A549 (cell line): ENCODE data around the gene ZNF132. TPM values are rescaled to one million over a fixed set of nuclear protein-coding genes. Genes with fewer than 3 reads are reported as not detected.

Source experiments
- ATAC-seq, 2 experiments: fragments of 200-7000 bp in 1 of 2; fragments of >200 bp in 1 of 2; cut with Nextera tagmentation in 1 of 2; cut with Tn5 transposase in 1 of 2; 3 replicates each; pipeline versions ENCODE4 v1.8.0 to v1.9.1; 2018 to 2020; ENCODE audit warnings: mild to moderate bottlenecking in 1 of 2, moderate library complexity in 1 of 2
- CTCF ChIA-PET: fragments of 300-600 bp; sonication (Branson Sonifier 250); formaldehyde crosslinking; extraction: SDS; loops from one replicate; lab custom pipeline; 2021; ENCODE audit warnings: antibody characterized with exemption, inconsistent platforms; lab: Yijun Ruan, JAX
- POLR2A ChIA-PET: fragments of 350-600 bp; formaldehyde crosslinking; extraction: SDS; loops from one replicate; lab custom pipeline; 2021; ENCODE audit warnings: antibody characterized with exemption, inconsistent platforms; lab: Yijun Ruan, JAX
- DNase-seq, 2 experiments: peaks; one replicate each; pipeline versions ENCODE4 v3.0.0 to v3.0.0-alpha.2; 2011 to 2016; ENCODE audit warnings: low read depth in 1 of 2, low spot score in 1 of 2
- FAIRE-seq: peaks from 2 replicates; lab custom pipeline; 2011; peaks lifted over from hg19 to GRCh38; lab: Jason Lieb, UNC
- H3K27ac ChIP-seq, 2 experiments: fragments of >200 bp; sonication (Bioruptor Twin); formaldehyde crosslinking; 3 replicates each; pipeline ENCODE4 v1.5.1; 2016 to 2017
- H3K4me1 ChIP-seq: fragments of >200 bp; sonication (Bioruptor Twin); formaldehyde crosslinking; 3 replicates; pipeline ENCODE4 v1.6.1; 2016
- H3K4me2 ChIP-seq: fragments of >200 bp; sonication (Bioruptor Twin); formaldehyde crosslinking; 3 replicates; pipeline ENCODE4 v1.6.1; 2016
- H3K4me3 ChIP-seq: fragments of >200 bp; sonication (Bioruptor Twin); formaldehyde crosslinking; 3 replicates; pipeline ENCODE4 v1.5.1; 2016
- H3K9me3 ChIP-seq: fragments of >200 bp; sonication (Bioruptor Twin); formaldehyde crosslinking; 3 replicates; pipeline ENCODE4 v1.6.1; 2016
- BHLHE40 ChIP-seq: IDR thresholded peaks from 2 replicates; pipeline ENCODE4 v1.6.1; 2012; ENCODE audit warnings: low read depth, low read length, inconsistent platforms
- CBX2 ChIP-seq: fragments of 200-600 bp; sonication (generic); IDR thresholded peaks from 2 replicates; pipeline ENCODE4 v1.6.1; 2016; ENCODE audit warnings: low read depth, mild to moderate bottlenecking, borderline replicate concordance
- CBX8 ChIP-seq: fragments of 200-600 bp; sonication (generic); IDR thresholded peaks from 2 replicates; pipeline ENCODE4 v1.6.1; 2016
- CHD2 ChIP-seq: fragments of 150-350 bp; IDR thresholded peaks from 2 replicates; pipeline ENCODE4 v1.6.1; 2014; ENCODE audit warnings: low read length; ENCODE audit not compliant: partially characterized antibody
- CHD4 ChIP-seq: fragments of 200-600 bp; sonication (generic); IDR thresholded peaks from 2 replicates; pipeline ENCODE4 v1.6.1; 2016; ENCODE audit warnings: antibody characterized with exemption, mild to moderate bottlenecking, borderline replicate concordance
- EHMT2 ChIP-seq: fragments of 200-600 bp; sonication (generic); IDR thresholded peaks from 2 replicates; pipeline ENCODE4 v1.6.1; 2016; ENCODE audit warnings: antibody characterized with exemption, low read depth, mild to moderate bottlenecking, moderate library complexity
- ESRRA ChIP-seq: fragments of 150-350 bp; IDR thresholded peaks from 2 replicates; pipeline ENCODE4 v1.6.1; 2014; ENCODE audit warnings: mild to moderate bottlenecking, low read length, borderline replicate concordance
- FOSL2 ChIP-seq, 2 experiments: fragments of 450-650 bp in 1 of 2; fragments of >200 bp in 1 of 2; sonication (Bioruptor Twin) in 1 of 2; formaldehyde crosslinking; IDR thresholded peaks; 2 replicates each; pipeline versions ENCODE4 v1.5.0 to v1.6.1; 2016 to 2020; ENCODE audit warnings: mild to moderate bottlenecking in 1 of 2, moderate library complexity in 1 of 2
- HDAC2 ChIP-seq: fragments of 200-600 bp; sonication (generic); IDR thresholded peaks from 2 replicates; pipeline ENCODE4 v1.6.1; 2016
- KDM5A ChIP-seq: fragments of 200-600 bp; sonication (generic); IDR thresholded peaks from 2 replicates; pipeline ENCODE4 v1.6.1; 2016; ENCODE audit warnings: antibody characterized with exemption, mild to moderate bottlenecking
- MAZ ChIP-seq: fragments of 150-350 bp; IDR thresholded peaks from 2 replicates; pipeline ENCODE4 v1.6.1; 2014; ENCODE audit warnings: antibody characterized with exemption, low read depth, low read length, borderline replicate concordance
- NPAS2 ChIP-seq: fragments of 250-450 bp; sonication (Bioruptor Pico); IDR thresholded peaks from 2 replicates; pipeline ENCODE4 v1.8.0; 2022; ENCODE audit warnings: mild to moderate bottlenecking, moderate library complexity, borderline replicate concordance
- NR3C1 ChIP-seq: fragments of >200 bp; sonication (Bioruptor Twin); formaldehyde crosslinking; IDR thresholded peaks from 3 replicates; pipeline ENCODE4 v1.6.1; 2017
- PHF8 ChIP-seq: fragments of 200-600 bp; sonication (generic); IDR thresholded peaks from 2 replicates; pipeline ENCODE4 v1.6.1; 2016; ENCODE audit warnings: low read depth, mild to moderate bottlenecking, antibody characterized with exemption, moderate library complexity, borderline replicate concordance
- POLR2A ChIP-seq: IDR thresholded peaks from 2 replicates; pipeline ENCODE4 v1.6.1; 2012; ENCODE audit warnings: mild to moderate bottlenecking, low read length
- RAD21 ChIP-seq, 2 experiments: fragments of >200 bp in 1 of 2; sonication (Bioruptor Twin) in 1 of 2; formaldehyde crosslinking in 1 of 2; IDR thresholded peaks in 1 of 2; conservative IDR thresholded peaks in 1 of 2; 2 replicates in 1 of 2; 3 replicates in 1 of 2; pipeline ENCODE4 v1.6.1; 2012 to 2018; ENCODE audit warnings: inconsistent platforms in 1 of 2
- RCOR1 ChIP-seq: fragments of 150-350 bp; IDR thresholded peaks from 2 replicates; pipeline ENCODE4 v1.6.1; 2014; ENCODE audit warnings: antibody characterized with exemption, low read length, low read depth
- RFX5 ChIP-seq: fragments of 450-650 bp; IDR thresholded peaks from 2 replicates; pipeline ENCODE4 v1.7.1; 2014; ENCODE audit warnings: antibody characterized with exemption, mild to moderate bottlenecking, moderate library complexity
- SREBF2 ChIP-seq: fragments of 450-650 bp; IDR thresholded peaks from 2 replicates; pipeline ENCODE4 v1.6.1; 2014; ENCODE audit warnings: mild to moderate bottlenecking, moderate library complexity
- TFCP2L1 ChIP-seq: fragments of 250-450 bp; sonication (Bioruptor Pico); IDR thresholded peaks from 2 replicates; pipeline ENCODE4 v1.5.0; 2021; ENCODE audit warnings: mild to moderate bottlenecking
- TP53 ChIP-seq: fragments of 250-450 bp; sonication (Bioruptor Pico); IDR thresholded peaks from 2 replicates; pipeline ENCODE4 v1.5.0; 2021; ENCODE audit warnings: mild to moderate bottlenecking, moderate library complexity
- ZC3H11A ChIP-seq: fragments of 450-650 bp; IDR thresholded peaks from 2 replicates; pipeline ENCODE4 v1.6.1; 2014; ENCODE audit warnings: antibody characterized with exemption, mild to moderate bottlenecking
- ZSCAN20 ChIP-seq: fragments of 250-450 bp; sonication (Bioruptor Pico); IDR thresholded peaks from 2 replicates; pipeline ENCODE4 v1.8.0; 2022; ENCODE audit warnings: mild to moderate bottlenecking, moderate library complexity
- WGBS: methylation state at CpG from one replicate; pipeline ENCODE4 v1.1.6; 2017; ENCODE audit errors: missing lambda C conversion rate; 5-methylcytosine and 5-hydroxymethylcytosine counted together
- polyA plus RNA-seq, 4 experiments: library from polyadenylated mRNA; depleted of rRNA in 3 of 4; stranded (reverse); fragments of >200 nt; fragmentation: RNase III in 1 of 4; extraction: RNeasy Plus Mini Kit Qiagen cat#74134 plus additional on column Dnase treatment in 1 of 4; gene quantifications; 2 replicates in 3 of 4; 3 replicates in 1 of 4; pipeline ENCODE4 v1.2.3, GENCODE V29; 2011 to 2017
- TF ChIP-seq, protein P1 (sequence below): fragments of 150-350 bp; IDR thresholded peaks from 2 replicates; pipeline ENCODE4 v1.6.1; 2014; ENCODE audit warnings: low read depth, mild to moderate bottlenecking, low read length
- TF ChIP-seq, protein P2 (sequence below): IDR thresholded peaks from 2 replicates; pipeline ENCODE4 v1.6.1; 2012
- TF ChIP-seq, protein P3 (sequence below): IDR thresholded peaks from 2 replicates; pipeline ENCODE4 v1.6.1; 2012; ENCODE audit warnings: low read depth, borderline replicate concordance
- TF ChIP-seq, protein P4 (sequence below): fragments of >200 bp; sonication (Bioruptor Twin); formaldehyde crosslinking; IDR thresholded peaks from 2 replicates; pipeline ENCODE4 v1.6.1; 2016
- TF ChIP-seq, protein P5 (sequence below): fragments of >200 bp; sonication (Bioruptor Twin); formaldehyde crosslinking; IDR thresholded peaks from 3 replicates; pipeline ENCODE4 v1.5.1; 2016
- TF ChIP-seq, protein P6 (sequence below): fragments of 250-450 bp; sonication (Bioruptor Pico); IDR thresholded peaks from 2 replicates; pipeline ENCODE4 v1.5.0; 2021; ENCODE audit warnings: mild to moderate bottlenecking, moderate library complexity, borderline replicate concordance

ZNF132 gene
- polyA plus RNA-seq, 2 of the 4 experiments (the other 2 are of a cell fraction), result 0.05 to 0.16 TPM

DNA sequence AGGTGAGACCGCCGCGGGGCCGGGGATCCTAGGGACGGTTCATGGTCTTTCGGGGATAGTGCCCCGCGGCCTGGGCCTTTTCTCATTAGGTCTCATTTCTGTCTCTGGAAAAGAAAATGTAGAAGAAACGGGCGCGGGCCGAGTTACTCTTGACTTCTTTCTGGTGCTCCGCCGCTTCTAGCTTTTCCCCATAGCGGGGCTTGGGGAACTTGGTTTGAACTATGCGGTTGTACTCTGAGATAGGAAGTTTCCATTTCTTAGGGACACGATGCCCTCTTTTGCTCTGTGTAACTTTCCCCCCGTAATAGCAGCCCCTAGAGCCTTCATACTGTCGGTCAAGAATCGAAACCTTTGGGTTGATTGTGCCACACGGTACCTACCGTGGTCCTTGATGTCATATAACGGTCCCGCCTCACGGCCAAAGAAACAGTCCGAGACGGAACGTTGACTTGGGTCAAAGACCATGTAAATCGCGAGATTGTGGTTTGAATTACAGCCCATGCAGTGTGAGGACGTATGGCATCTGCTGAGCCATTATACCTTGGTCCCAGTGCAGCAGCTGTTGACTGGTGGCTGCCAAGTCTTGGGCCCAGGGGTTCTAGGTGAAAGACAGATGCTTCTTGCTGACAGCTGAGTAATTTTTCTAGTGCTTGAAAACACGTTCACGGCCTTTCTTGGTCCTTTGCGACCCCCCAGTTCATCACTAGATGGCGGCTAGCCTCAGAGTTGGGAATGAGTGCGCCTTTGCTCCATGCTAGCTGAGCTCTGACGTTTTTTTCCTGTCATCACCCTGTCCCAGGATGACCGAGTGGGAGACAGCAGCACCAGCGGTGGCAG is 52.4 kb downstream of the ZNF132 start (continued):
- TF ChIP-seq, protein P1, sequence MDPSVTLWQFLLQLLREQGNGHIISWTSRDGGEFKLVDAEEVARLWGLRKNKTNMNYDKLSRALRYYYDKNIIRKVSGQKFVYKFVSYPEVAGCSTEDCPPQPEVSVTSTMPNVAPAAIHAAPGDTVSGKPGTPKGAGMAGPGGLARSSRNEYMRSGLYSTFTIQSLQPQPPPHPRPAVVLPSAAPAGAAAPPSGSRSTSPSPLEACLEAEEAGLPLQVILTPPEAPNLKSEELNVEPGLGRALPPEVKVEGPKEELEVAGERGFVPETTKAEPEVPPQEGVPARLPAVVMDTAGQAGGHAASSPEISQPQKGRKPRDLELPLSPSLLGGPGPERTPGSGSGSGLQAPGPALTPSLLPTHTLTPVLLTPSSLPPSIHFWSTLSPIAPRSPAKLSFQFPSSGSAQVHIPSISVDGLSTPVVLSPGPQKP, result no peak
- TF ChIP-seq CHD2, result no peak
- no peak for TF ChIP-seq MAZ

DNA sequence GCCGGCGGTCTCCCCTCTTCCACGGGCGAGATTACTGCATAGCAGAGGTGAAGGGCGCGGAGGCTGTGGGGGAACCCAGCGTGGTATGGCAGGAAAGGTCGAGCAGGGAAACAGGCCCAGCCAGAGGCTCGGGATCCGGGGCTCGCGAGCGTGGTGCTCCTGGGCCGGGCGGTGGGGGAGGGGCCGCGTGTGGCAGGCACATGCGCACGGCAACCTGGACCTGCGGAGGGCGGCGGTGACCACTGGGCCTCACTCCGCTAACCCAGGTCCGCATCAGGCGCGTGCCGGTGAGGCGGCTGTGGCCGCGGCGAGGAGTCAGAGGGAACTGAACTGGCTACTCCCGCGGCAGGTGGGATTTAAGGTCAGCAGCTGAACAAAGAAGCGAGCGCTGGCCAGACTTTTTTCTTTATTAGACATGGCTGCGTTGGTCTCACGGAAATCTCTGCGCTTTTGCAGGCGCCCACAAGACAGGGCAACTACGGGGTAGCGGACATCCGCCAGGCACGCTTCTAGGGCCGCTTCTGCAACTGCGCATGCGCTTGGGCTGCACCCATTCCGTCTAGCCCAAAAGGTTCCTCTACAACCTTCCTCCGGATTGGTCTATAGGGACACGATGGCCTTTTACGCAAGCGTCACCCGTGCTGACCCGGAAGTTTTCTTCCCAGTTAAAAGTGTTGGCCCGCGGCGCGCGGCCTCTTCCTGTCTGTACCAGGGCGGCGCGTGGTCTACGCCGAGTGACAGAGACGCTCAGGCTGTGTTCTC is 53.2 kb downstream of the ZNF132 start, which contains the start of gene RPS5:
RPS5 (plus strand) TSS at position 694 of the 762 bp plus-strand sequence. CDS start 869 bp downstream, outside the sequence.
- peak; percentile 95 for FAIRE-seq
- no peaks in the 10 kb centered on the region for H3K9me3 ChIP-seq
- H3K4me3 ChIP-seq, result peak within 1 kb of the TSS; percentile 81
- DNase-seq, result peak; percentile 99 to 100
- peak within 1 kb of the TSS; percentile 96 for H3K4me2 ChIP-seq
- peak; percentile 82 to 91 for ATAC-seq
- peaks cover 45% of the 10 kb centered on the region for H3K4me1 ChIP-seq
- ChIA-PET POLR2A (interaction anchor here (1.2 to 3.8 kb wide), 4 partner anchors 10 to 25 kb away, joined by 3 to 18 read pairs (median 8); partner anchors contain the start of genes ZNF497 and ZNF584), CTCF (interaction anchor here (2.0 kb wide), 1 partner anchor 20 kb away, joined by 5 read pairs; no protein-coding TSS in a partner anchor)
- peak within 1 kb of the TSS; percentile 99 for H3K27ac ChIP-seq
- WGBS, result under 1% methylated on average over 63 of the region's 64 CpGs
- TF ChIP-seq FOSL2 (IDR thresholded peaks at IDR 0.05), result no peak
- TF ChIP-seq FOSL2 (CRISPR knock-in tag; IDR thresholded peaks at IDR 0.05), result peak; percentile 17
- no peak for TF ChIP-seq HDAC2
- no peak for TF ChIP-seq EHMT2
- no peak for TF ChIP-seq CBX2
- no peak for TF ChIP-seq ZC3H11A
- TF ChIP-seq, protein P2, sequence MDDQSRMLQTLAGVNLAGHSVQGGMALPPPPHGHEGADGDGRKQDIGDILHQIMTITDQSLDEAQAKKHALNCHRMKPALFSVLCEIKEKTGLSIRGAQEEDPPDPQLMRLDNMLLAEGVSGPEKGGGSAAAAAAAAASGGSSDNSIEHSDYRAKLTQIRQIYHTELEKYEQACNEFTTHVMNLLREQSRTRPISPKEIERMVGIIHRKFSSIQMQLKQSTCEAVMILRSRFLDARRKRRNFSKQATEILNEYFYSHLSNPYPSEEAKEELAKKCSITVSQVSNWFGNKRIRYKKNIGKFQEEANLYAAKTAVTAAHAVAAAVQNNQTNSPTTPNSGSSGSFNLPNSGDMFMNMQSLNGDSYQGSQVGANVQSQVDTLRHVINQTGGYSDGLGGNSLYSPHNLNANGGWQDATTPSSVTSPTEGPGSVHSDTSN, result peak; percentile 41
- no peak for TF ChIP-seq MAZ
- TF ChIP-seq PHF8, result peak; percentile 67
- TF ChIP-seq NPAS2 (CRISPR knock-in tag), result no peak; the same call in 1 of the 2 replicates
- TF ChIP-seq, protein P3, sequence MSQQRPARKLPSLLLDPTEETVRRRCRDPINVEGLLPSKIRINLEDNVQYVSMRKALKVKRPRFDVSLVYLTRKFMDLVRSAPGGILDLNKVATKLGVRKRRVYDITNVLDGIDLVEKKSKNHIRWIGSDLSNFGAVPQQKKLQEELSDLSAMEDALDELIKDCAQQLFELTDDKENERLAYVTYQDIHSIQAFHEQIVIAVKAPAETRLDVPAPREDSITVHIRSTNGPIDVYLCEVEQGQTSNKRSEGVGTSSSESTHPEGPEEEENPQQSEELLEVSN, result peak; percentile 74
- no peak for TF ChIP-seq RCOR1
- peak; percentile 19; the same call in 1 of the 2 replicates for TF ChIP-seq BHLHE40
- TF ChIP-seq POLR2A, result peak; percentile 85
- no peak for TF ChIP-seq SREBF2
- TF ChIP-seq CHD2, result no peak
- 0 out of 2 replicates have a peak, but pooled peaks have one; percentile 17 for TF ChIP-seq ESRRA
- TF ChIP-seq, protein P4, sequence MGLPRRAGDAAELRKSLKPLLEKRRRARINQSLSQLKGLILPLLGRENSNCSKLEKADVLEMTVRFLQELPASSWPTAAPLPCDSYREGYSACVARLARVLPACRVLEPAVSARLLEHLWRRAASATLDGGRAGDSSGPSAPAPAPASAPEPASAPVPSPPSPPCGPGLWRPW, result no peak
- no peak for TF ChIP-seq NR3C1
- TF ChIP-seq TFCP2L1 (CRISPR knock-in tag), result peak; percentile 96
- TF ChIP-seq RFX5, result no peak; the same call in 1 of the 2 replicates
- no peak for TF ChIP-seq KDM5A
- TF ChIP-seq CHD4, result no peak
- peak; percentile 90; the same call in 1 of the 2 replicates for TF ChIP-seq TP53
- no peak for TF ChIP-seq ZSCAN20 (CRISPR knock-in tag)
- TF ChIP-seq, protein P5, sequence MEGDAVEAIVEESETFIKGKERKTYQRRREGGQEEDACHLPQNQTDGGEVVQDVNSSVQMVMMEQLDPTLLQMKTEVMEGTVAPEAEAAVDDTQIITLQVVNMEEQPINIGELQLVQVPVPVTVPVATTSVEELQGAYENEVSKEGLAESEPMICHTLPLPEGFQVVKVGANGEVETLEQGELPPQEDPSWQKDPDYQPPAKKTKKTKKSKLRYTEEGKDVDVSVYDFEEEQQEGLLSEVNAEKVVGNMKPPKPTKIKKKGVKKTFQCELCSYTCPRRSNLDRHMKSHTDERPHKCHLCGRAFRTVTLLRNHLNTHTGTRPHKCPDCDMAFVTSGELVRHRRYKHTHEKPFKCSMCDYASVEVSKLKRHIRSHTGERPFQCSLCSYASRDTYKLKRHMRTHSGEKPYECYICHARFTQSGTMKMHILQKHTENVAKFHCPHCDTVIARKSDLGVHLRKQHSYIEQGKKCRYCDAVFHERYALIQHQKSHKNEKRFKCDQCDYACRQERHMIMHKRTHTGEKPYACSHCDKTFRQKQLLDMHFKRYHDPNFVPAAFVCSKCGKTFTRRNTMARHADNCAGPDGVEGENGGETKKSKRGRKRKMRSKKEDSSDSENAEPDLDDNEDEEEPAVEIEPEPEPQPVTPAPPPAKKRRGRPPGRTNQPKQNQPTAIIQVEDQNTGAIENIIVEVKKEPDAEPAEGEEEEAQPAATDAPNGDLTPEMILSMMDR, result no peak
- TF ChIP-seq, protein P6, sequence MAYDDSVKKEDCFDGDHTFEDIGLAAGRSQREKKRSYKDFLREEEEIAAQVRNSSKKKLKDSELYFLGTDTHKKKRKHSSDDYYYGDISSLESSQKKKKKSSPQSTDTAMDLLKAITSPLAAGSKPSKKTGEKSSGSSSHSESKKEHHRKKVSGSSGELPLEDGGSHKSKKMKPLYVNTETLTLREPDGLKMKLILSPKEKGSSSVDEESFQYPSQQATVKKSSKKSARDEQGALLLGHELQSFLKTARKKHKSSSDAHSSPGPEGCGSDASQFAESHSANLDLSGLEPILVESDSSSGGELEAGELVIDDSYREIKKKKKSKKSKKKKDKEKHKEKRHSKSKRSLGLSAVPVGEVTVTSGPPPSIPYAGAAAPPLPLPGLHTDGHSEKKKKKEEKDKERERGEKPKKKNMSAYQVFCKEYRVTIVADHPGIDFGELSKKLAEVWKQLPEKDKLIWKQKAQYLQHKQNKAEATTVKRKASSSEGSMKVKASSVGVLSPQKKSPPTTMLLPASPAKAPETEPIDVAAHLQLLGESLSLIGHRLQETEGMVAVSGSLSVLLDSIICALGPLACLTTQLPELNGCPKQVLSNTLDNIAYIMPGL (CRISPR knock-in tag), result peak; percentile 68
- no peak; a peak in 1 of 5 replicates for TF ChIP-seq RAD21 (conservative IDR thresholded peaks at IDR 0.05 in 1 of 2, IDR thresholded peaks at IDR 0.05 in 1 of 2)
- no peak for TF ChIP-seq CBX8
